RWPE2 (cell line): ENCODE results near the gene FAM237A.

ENCODE experiments used
- ATAC-seq: fragments of 200-7000 bp; cut with Tn5 transposase; 3 replicates; pipeline ENCODE4 v1.9.1; 2021; ENCODE audit warnings: low read depth
- DNase-seq: peaks from one replicate; pipeline ENCODE4 v3.0.0-alpha.2; 2020; ENCODE audit warnings: low spot score
- H3K27ac ChIP-seq: fragments of 450-650 bp; 2 replicates; pipeline ENCODE4 v1.5.1; 2017; ENCODE audit warnings: mild to moderate bottlenecking; ENCODE audit not compliant: poor library complexity, severe bottlenecking
- H3K27me3 ChIP-seq: fragments of 250-450 bp; sonication (Bioruptor Pico); 2 replicates; pipeline ENCODE4 v1.5.1; 2021; ENCODE audit warnings: mild to moderate bottlenecking, moderate library complexity; ENCODE audit not compliant: insufficient read depth, poor library complexity, severe bottlenecking
- H3K36me3 ChIP-seq: fragments of 250-450 bp; sonication (Bioruptor Pico); 2 replicates; pipeline ENCODE4 v1.5.1; 2020; ENCODE audit warnings: low read depth, mild to moderate bottlenecking, moderate library complexity
- H3K4me1 ChIP-seq: fragments of 250-450 bp; sonication (Bioruptor Pico); 2 replicates; pipeline ENCODE4 v1.5.1; 2021; ENCODE audit warnings: mild to moderate bottlenecking, moderate library complexity; ENCODE audit not compliant: insufficient read depth, poor library complexity, severe bottlenecking
- H3K4me3 ChIP-seq: fragments of 250-450 bp; sonication (Bioruptor Pico); 2 replicates; pipeline ENCODE4 v1.5.1; 2021; ENCODE audit warnings: mild to moderate bottlenecking, moderate library complexity; ENCODE audit not compliant: severe bottlenecking
- H3K9me3 ChIP-seq: fragments of 250-450 bp; sonication (Bioruptor Pico); 2 replicates; pipeline ENCODE4 v1.5.1; 2021; ENCODE audit warnings: mild to moderate bottlenecking, moderate library complexity; ENCODE audit not compliant: severe bottlenecking
- CTCF ChIP-seq: fragments of 450-650 bp; IDR thresholded peaks from one replicate; pipeline ENCODE4 v1.5.1; 2017; ENCODE audit warnings: mild to moderate bottlenecking, moderate library complexity; ENCODE audit not compliant: poor library complexity, severe bottlenecking

Gene FAM237A

GRCh38 chr2:206693399-206694137 is 51.3 kb downstream of the FAM237A start:
- Histone ChIP-seq H3K4me3 (no peak overlapping the region), H3K27ac (no peak overlapping the region), H3K9me3 (no peaks in the 10 kb centered on the region), H3K27me3 (no peaks in the 10 kb centered on the region), H3K36me3 (no peaks in the 10 kb centered on the region), H3K4me1 (no peaks in the 10 kb centered on the region)
- TF ChIP-seq CTCF, result peak; percentile 77
- DNase-seq, result no peak
- peak; percentile 66 for ATAC-seq

GRCh38 chr2:206696910-206697309 is 54.6 kb downstream of the FAM237A start:
- DNase-seq (no peak), ATAC-seq (no peak)
- no peaks in the 10 kb centered on the region for H3K4me1 ChIP-seq
- peaks cover 4% of the 10 kb centered on the region for H3K27me3 ChIP-seq
- no peak overlapping the region for H3K27ac ChIP-seq
- no peaks in the 10 kb centered on the region for H3K9me3 ChIP-seq
- no peak overlapping the region for H3K4me3 ChIP-seq
- H3K36me3 ChIP-seq, result no peaks in the 10 kb centered on the region
- no peak for TF ChIP-seq CTCF

GRCh38 chr2:206698811-206699210 is 56.5 kb downstream of the FAM237A start:
- Histone ChIP-seq H3K4me3 (no peak overlapping the region), H3K4me1 (no peaks in the 10 kb centered on the region), H3K27ac (no peak overlapping the region), H3K36me3 (no peaks in the 10 kb centered on the region), H3K27me3 (peaks cover 8% of the 10 kb centered on the region), H3K9me3 (no peaks in the 10 kb centered on the region)
- ATAC-seq (no peak), DNase-seq (no peak)
- TF ChIP-seq CTCF, result no peak
